Transverse colon (tissue), 4 donors: ENCODE results near the gene ABCG1.

Experiments
- EP300 ChIP-seq: sonication (generic); formaldehyde crosslinking; IDR thresholded peaks from one replicate; pipeline ENCODE4 v1.6.1; 2017; ENCODE audit warnings: antibody characterized with exemption, low read depth
- POLR2A ChIP-seq: fragments of 450-650 bp; IDR thresholded peaks from one replicate; pipeline ENCODE4 v1.6.1; 2016; ENCODE audit warnings: antibody characterized with exemption, mild to moderate bottlenecking, moderate library complexity
- POLR2AphosphoS5 ChIP-seq, 3 donors: sonication (generic); formaldehyde crosslinking; IDR thresholded peaks; one replicate each; pipeline ENCODE4 v1.6.1; 2016; ENCODE audit warnings: antibody characterized with exemption in 3 of 3
- TF ChIP-seq, protein P1 (sequence below), 5 experiments: fragments of 200-600 bp in 3 of 5; fragments of 450-650 bp in 2 of 5; sonication (generic) in 3 of 5; IDR thresholded peaks; 1 replicate in 2 of 5; 2 replicates in 3 of 5; pipeline ENCODE4 v1.5.1; 2016 to 2017; ENCODE audit warnings: antibody characterized with exemption in 5 of 5, inconsistent platforms in 3 of 5, mild to moderate bottlenecking in 2 of 5, moderate library complexity in 1 of 5

DNA sequence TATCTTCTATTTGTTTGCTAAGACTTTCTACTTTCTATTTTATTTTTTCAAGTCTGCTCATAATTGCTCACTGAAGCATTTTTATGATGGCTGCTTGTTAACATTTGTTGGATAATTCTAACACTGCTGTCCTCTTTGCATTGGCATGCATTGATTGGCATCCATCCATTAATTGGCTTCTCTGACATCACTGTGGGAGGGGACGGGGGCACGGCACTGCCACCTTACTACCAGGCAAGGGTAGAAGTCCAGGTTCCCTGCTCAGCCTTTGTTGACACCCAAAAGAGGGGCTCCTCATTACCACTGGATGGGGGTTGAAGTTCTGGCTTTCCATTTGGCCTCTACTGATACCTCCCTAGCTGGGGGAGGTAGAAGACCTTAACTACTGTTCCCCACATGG, 11.5 kb upstream of the ABCG1 start:
- TF ChIP-seq POLR2A, result no peak
- TF ChIP-seq, protein P1, sequence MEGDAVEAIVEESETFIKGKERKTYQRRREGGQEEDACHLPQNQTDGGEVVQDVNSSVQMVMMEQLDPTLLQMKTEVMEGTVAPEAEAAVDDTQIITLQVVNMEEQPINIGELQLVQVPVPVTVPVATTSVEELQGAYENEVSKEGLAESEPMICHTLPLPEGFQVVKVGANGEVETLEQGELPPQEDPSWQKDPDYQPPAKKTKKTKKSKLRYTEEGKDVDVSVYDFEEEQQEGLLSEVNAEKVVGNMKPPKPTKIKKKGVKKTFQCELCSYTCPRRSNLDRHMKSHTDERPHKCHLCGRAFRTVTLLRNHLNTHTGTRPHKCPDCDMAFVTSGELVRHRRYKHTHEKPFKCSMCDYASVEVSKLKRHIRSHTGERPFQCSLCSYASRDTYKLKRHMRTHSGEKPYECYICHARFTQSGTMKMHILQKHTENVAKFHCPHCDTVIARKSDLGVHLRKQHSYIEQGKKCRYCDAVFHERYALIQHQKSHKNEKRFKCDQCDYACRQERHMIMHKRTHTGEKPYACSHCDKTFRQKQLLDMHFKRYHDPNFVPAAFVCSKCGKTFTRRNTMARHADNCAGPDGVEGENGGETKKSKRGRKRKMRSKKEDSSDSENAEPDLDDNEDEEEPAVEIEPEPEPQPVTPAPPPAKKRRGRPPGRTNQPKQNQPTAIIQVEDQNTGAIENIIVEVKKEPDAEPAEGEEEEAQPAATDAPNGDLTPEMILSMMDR (IDR thresholded peaks at IDR 0.05), result no peak
- TF ChIP-seq EP300, result no peak
- no peak for TF ChIP-seq POLR2AphosphoS5 (IDR thresholded peaks at IDR 0.05)
